Thyroid gland (tissue), 4 donors: ENCODE results near the gene GJB5. TPM values are rescaled to one million over a fixed set of nuclear protein-coding genes. Genes with fewer than 3 reads are reported as not detected.

Source experiments
- DNase-seq, 2 donors: peaks; one replicate each; pipeline ENCODE4 v3.0.0-alpha.2; 2019
- H3K27ac ChIP-seq, 3 donors: fragments of 200-600 bp; sonication (generic); 1 replicate in 2 of 3; 2 replicates in 1 of 3; pipeline ENCODE4 v1.5.1; 2016 to 2019; ENCODE audit warnings: mild to moderate bottlenecking in 1 of 3, moderate library complexity in 1 of 3
- H3K27me3 ChIP-seq: fragments of 200-600 bp; sonication (generic); one replicate; pipeline ENCODE4 v1.5.1; 2019
- H3K36me3 ChIP-seq, 2 donors: fragments of 200-600 bp; sonication (generic); one replicate each; pipeline ENCODE4 v1.5.1; 2016 to 2019
- H3K4me1 ChIP-seq, 2 donors: fragments of 200-600 bp; sonication (generic); one replicate each; pipeline ENCODE4 v1.5.1; 2017 to 2019
- H3K4me3 ChIP-seq, 3 donors: fragments of 200-600 bp; sonication (generic); replicated peaks in 1 of 3; 1 replicate in 2 of 3; 2 replicates in 1 of 3; pipeline ENCODE4 v1.5.1; 2016; ENCODE audit warnings: mild to moderate bottlenecking in 1 of 3
- H3K9me3 ChIP-seq: fragments of 200-600 bp; sonication (generic); one replicate; pipeline ENCODE4 v1.5.1; 2017
- POLR2A ChIP-seq, 2 donors: fragments of 450-650 bp; IDR thresholded peaks; one replicate each; pipeline ENCODE4 v1.6.1; 2017; ENCODE audit warnings: antibody characterized with exemption in 2 of 2, mild to moderate bottlenecking in 2 of 2, moderate library complexity in 1 of 2
- WGBS, 2 donors: methylation state at CpG; one replicate each; pipeline ENCODE4 v1.1.5; 2017; 5-methylcytosine and 5-hydroxymethylcytosine counted together
- intact Hi-C: fragments of 100-400 bp; cut with DNase I; formaldehyde crosslinking; loops from one replicate; pipeline ENCODE4 v1.15.1; 2023
- total RNA-seq, 4 donors: library from RNA; depleted of rRNA; stranded (reverse); fragments of >200 nt; gene quantifications; one replicate each; pipeline ENCODE4 v1.2.3, GENCODE V29; 2016
- TF ChIP-seq, protein P1 (sequence below), 6 experiments: fragments of 200-600 bp in 3 of 6; fragments of 450-650 bp in 3 of 6; sonication (generic) in 3 of 6; IDR thresholded peaks; one replicate each; pipeline ENCODE4 v1.5.1; 2016 to 2019; ENCODE audit warnings: antibody characterized with exemption in 6 of 6, mild to moderate bottlenecking in 2 of 6, inconsistent platforms in 1 of 6, moderate library complexity in 1 of 6

The GJB5 gene
- total RNA-seq, 4 donors from 2014 or later: not detected

DNA sequence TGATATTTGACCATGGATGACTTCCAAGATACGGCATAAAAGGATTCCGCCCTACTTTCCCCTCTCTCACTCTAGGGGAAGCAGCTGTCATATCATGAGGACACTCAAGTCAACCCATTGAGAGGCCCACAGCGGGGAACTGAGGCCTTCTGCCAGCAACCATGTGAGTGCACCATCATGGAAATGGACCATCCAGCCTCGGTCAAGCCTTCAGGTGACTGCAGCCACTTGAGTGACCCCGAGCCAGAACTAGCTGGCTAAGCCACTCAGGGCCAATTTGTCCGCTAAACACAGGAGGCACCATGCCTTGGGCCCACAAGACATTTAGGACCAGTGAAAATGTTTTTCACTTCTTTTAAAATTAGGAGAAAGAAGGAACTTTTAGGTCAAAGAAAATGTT is 11.1 kb upstream of the GJB5 start:
- TF ChIP-seq POLR2A (IDR thresholded peaks at IDR 0.05): no peak
- TF ChIP-seq, protein P1, sequence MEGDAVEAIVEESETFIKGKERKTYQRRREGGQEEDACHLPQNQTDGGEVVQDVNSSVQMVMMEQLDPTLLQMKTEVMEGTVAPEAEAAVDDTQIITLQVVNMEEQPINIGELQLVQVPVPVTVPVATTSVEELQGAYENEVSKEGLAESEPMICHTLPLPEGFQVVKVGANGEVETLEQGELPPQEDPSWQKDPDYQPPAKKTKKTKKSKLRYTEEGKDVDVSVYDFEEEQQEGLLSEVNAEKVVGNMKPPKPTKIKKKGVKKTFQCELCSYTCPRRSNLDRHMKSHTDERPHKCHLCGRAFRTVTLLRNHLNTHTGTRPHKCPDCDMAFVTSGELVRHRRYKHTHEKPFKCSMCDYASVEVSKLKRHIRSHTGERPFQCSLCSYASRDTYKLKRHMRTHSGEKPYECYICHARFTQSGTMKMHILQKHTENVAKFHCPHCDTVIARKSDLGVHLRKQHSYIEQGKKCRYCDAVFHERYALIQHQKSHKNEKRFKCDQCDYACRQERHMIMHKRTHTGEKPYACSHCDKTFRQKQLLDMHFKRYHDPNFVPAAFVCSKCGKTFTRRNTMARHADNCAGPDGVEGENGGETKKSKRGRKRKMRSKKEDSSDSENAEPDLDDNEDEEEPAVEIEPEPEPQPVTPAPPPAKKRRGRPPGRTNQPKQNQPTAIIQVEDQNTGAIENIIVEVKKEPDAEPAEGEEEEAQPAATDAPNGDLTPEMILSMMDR (IDR thresholded peaks at IDR 0.05): no peak
- Histone ChIP-seq H3K36me3 (no peaks in the 10 kb centered on the region), H3K4me3 (no peak overlapping the region), H3K9me3 (no peaks in the 10 kb centered on the region), H3K27me3 (no peaks in the 10 kb centered on the region), H3K27ac (no peak overlapping the region), H3K4me1 (no peaks in the 10 kb centered on the region)
- WGBS, 2 donors: 71 to 72% methylated on average over 6 of the region's 6 CpGs
- intact Hi-C loops: no loop called here
- DNase-seq: no peak

DNA sequence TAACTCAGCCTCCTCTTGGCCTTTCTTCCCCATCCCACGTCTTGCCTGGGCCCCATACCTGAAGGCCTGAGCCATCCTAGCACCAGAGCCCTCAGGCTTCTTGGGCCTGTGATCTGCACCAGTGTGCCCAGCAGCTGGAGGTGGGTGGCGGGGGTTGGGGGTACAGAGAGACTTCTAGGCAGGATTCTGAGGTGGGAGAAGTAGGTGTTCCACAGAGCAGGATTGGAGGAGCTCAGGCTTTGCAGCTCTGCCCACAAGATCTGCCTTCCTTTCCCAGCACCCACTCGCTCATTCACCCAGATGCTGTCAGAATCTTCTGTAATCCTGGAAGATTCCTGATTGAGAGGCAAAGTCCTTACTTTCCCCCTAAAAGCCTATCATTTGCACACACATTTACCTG is 10.0 kb upstream of the GJB5 start:
- no peak for DNase-seq
- intact Hi-C loops: no loop called here

DNA sequence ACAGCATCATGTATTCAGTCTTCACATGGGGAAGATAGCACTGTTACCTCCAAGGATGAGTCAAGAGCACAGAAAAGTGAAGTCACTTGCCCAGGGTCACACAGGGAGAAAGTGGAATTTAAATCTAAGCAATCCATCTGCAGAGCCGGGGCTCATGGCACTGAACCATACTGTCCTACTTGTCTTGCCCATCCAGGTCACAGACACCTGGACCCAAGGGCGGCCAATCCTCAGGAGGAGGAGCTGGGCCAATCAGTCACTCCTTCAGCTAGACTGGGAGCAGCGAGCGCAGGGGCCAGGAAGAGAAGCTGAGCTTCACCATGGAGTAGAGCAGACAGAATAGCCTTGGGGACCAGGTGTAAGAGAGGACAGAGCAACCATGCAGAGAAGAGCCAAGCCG is 9.2 kb upstream of the GJB5 start:
- Histone ChIP-seq H3K36me3 (no peaks in the 10 kb centered on the region), H3K27ac (no peak overlapping the region), H3K4me3 (no peak overlapping the region), H3K9me3 (no peaks in the 10 kb centered on the region), H3K4me1 (no peaks in the 10 kb centered on the region), H3K27me3 (no peaks in the 10 kb centered on the region)
- WGBS, 2 donors: 71 to 72% methylated on average over 4 to 5 of the region's 5 CpGs
- DNase-seq: no peak
- intact Hi-C loops: no loop called here
- TF ChIP-seq POLR2A (IDR thresholded peaks at IDR 0.05): no peak
- TF ChIP-seq, protein P1 (IDR thresholded peaks at IDR 0.05): no peak

More for the DNA sequence above, 10.0 kb upstream of the GJB5 start:
- H3K4me3 ChIP-seq: no peak overlapping the region
- no peaks in the 10 kb centered on the region for H3K9me3 ChIP-seq
- H3K4me1 ChIP-seq: no peaks in the 10 kb centered on the region
- TF ChIP-seq, protein P1 (IDR thresholded peaks at IDR 0.05): no peak
- TF ChIP-seq POLR2A (IDR thresholded peaks at IDR 0.05): no peak
- H3K36me3 ChIP-seq: no peaks in the 10 kb centered on the region
- no peaks in the 10 kb centered on the region for H3K27me3 ChIP-seq
- 72 to 74% methylated on average over 3 of the region's 3 CpGs for WGBS, 2 donors
- no peak overlapping the region for H3K27ac ChIP-seq

DNA sequence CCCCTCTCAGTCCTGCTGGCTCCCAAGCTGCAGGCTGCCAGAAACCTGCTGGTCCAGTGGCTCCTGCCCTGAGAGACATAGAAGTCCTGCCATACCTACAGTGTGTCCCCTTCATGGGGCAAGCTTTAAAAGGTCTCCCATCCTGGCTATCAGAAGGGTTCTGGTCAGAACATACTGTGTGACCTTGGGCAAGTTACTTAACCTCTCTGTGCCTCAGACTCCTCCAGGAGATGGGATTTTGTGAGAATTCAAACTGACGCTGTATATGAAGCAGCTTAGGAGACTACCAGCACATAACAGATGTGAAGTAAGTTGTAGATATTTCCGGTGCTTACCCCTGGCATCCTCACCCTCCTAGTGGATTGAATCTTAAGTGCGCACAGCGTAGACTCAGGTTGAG is 8.7 kb upstream of the GJB5 start:
- H3K36me3 ChIP-seq: no peaks in the 10 kb centered on the region
- no peaks in the 10 kb centered on the region for H3K4me1 ChIP-seq
- H3K27me3 ChIP-seq: no peaks in the 10 kb centered on the region
- no peak overlapping the region for H3K4me3 ChIP-seq
- no peaks in the 10 kb centered on the region for H3K9me3 ChIP-seq
- 86 to 100% methylated on average over 3 to 4 of the region's 4 CpGs for WGBS, 2 donors
- DNase-seq: no peak
- H3K27ac ChIP-seq: no peak overlapping the region
- intact Hi-C loops: no loop called here
- TF ChIP-seq POLR2A (IDR thresholded peaks at IDR 0.05): no peak
- TF ChIP-seq, protein P1 (IDR thresholded peaks at IDR 0.05): no peak

DNA sequence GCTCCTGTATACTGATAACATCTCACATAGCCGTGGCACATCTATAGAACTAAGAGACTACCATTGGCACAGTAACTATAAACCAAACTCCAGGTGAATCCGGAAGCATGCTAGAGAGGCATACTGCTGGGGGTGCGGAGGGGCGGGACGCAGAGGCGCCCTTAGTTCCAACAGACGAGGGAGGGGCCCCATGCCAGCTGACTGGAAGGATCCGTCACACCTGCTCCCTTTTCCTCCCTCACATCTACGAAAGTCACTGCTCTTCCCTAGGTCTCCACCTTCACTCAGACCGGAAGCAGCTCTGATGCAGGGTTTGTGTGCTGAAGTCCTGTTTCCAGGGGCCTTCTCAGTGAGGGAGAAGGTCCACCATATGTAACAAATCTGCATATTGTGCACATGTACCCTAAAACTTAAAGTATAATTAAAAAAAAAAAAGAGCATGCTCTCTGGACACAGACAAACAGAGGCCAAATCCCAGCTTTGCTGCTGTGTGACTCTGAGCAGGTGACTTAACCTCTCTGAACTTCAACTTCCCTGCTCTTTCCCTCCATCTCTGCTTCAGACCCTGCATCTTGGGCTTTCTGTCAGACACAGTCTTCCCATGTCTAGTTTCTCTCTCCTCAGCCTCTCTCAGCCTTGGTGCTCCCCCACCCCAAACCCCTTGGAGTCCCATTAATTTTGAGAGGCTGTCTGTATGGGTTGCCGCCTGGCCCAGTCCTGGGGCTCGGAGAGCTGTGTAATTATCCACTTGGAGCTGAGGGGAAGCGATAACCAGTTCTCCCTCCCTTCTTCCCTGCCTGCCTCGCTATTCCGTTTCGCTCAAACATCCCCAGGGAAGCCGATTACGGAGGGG is 7.8 kb upstream of the GJB5 start:
- no peaks in the 10 kb centered on the region for H3K27me3 ChIP-seq
- no peak for TF ChIP-seq POLR2A (IDR thresholded peaks at IDR 0.05)
- TF ChIP-seq, protein P1 (IDR thresholded peaks at IDR 0.05): no peak
- intact Hi-C loops: no loop called here
- H3K36me3 ChIP-seq: no peaks in the 10 kb centered on the region
- 55 to 59% methylated on average over 18 of the region's 18 CpGs for WGBS, 2 donors
- H3K4me1 ChIP-seq: no peaks in the 10 kb centered on the region
- H3K27ac ChIP-seq: no peak overlapping the region
- DNase-seq: no peak
- H3K4me3 ChIP-seq: no peak overlapping the region
- no peaks in the 10 kb centered on the region for H3K9me3 ChIP-seq
